GM19238 (cell line): ENCODE measurements around the gene SV2B.

Experiments
- DNase-seq: peaks from one replicate; pipeline ENCODE4 v3.0.0; 2011; ENCODE audit warnings: low spot score; ENCODE audit not compliant: insufficient read length

The SV2B gene

DNA sequence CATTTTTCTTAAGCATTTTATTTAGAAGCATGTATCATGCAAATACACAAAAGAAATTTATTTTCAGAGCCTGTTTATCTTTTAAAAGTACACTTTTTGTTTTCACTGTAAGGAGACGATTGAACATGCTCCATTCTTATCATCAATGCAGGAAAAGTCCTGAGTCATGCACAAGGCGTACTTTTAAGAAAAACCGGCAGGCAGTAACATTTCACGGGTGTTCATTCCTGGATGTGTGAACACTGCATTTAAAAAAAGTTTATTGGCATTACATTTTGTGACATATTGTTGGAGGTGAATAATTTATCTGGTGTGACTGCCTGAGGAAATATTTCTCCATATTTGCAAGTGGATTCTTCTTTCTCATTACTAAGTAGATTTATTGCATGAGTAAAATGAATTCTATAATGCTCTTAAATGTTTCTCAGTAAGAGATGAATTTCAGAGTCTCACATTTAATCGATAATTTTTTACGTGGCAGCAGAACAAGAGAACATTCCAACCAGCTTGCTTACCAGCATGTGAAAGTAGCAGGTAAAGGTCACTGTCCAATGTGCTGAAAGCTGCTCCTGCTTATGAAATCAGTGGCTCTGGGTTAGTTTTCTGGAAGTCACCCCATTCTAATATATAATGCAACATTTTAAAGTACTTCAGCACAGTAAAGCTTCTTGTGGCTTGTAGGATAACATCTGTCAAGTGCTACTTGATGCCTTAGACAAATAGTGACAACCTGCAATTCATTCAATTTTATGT lies 87.0 kb downstream of the SV2B start:
- DNase-seq = no peak

DNA sequence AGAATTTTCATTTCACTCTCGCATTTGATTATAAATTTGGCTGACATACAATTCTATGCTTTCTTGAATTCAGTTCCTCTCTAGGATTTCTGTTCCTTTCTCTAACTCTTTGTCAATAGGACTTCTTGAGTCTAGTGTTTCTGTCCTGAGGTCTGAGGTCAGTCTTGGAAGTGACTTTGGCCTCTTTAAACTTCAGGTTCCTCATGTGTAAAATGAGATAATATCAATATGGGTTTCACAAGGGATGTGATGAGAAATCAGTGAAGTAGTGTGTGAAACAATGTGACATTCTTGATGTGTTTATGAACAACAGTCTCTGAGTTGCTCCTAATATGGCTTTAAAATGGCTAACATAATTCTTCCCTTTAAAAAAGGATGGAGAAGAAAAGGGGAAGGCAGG lies 92.2 kb downstream of the SV2B start:
- DNase-seq = no peak

DNA sequence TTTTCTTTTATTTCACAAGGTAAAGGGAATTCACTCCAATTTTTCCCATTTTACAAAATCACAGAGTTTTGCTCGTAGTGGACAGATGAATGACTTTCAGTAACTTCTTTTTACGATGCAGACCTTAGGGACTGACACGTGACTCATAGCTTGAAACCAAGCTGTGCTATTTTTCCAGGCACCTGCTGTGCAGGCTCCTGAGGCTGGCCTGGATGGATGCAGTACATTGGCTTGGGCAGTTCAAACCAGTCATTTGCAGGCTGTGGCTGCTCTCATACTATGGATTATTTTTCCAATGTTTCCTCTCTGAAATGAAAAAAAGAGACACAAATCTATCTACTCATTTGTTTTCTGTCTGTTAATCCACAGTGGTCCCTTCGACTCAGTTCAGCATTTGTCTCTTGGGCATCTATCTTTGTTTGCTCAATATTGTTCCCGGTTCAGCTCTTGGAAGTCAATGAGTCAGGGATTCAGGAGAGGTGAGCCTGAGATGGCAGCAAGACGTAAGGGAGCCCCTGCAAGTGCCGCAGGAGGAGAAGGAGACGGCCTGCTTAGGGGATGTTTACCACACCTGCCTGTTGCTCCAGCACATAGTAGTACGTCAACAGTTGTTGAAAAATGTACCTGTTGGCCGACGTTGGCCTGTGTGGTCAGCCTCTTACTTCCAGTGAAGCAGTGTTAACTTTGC lies 92.8 kb downstream of the SV2B start:
- no peak for DNase-seq

- no peak for DNase-seq
Measured at GRCh38 chr15:91193378-91193720, 93.3 kb downstream of the SV2B start.

DNA sequence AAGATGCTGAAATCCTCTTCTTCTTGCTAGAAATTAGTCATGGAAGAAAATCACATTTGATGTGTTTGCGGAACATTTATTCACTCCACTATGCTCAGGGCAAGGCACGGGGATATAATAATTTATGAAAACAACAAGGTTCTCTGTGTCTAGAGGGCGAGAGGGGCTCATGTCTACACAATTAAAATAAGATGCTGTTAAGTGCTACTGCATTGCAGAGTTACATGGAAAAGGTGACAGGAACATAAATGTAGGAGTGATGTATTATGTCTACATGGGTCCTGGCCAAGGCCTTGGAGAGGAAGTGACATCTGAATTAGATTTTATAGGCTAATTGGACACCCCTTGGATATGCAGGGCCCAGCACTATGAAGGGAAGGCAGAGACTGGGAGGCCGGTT lies 96.1 kb downstream of the SV2B start:
- DNase-seq = no peak

DNA sequence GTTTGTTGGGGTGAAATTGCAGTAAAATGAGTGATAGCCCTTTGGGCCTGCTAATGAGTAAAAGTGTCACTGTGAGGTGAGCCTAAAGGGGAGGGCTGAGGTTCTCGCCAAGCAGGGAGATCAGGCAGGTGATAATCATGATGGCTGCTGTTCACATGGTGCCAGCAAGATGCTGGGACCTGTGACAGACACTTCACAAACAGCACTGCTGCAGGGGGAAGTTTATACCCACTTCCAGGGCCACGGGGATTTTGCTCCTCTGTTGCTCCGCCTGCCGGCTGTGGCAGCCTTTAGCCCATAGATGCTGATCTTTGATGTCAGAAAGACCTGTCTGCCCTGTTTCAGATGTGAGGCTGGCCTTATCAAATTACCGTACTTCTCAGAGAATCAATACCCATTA lies 96.7 kb downstream of the SV2B start:
- no peak for DNase-seq

DNA sequence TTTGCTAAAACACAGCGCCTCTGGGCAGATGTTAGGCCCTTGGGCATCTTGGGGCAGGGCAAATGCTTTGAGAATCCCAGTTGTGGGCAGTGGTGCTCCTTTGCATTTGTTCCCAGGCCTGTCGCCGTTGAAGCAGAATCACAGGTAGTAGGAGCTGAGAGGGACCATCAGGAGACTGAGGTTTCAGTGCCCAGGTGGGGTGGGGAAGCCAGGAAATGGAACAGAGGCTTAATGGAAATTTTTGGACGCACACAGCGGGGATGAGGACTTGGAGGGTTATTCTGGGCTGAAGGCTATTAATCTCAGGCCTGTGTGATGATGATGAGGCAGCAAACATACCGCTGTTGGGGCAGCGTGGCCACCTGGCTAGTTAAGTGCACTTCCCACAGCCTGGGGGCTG lies 99.5 kb downstream of the SV2B start:
- no peak for DNase-seq

DNA sequence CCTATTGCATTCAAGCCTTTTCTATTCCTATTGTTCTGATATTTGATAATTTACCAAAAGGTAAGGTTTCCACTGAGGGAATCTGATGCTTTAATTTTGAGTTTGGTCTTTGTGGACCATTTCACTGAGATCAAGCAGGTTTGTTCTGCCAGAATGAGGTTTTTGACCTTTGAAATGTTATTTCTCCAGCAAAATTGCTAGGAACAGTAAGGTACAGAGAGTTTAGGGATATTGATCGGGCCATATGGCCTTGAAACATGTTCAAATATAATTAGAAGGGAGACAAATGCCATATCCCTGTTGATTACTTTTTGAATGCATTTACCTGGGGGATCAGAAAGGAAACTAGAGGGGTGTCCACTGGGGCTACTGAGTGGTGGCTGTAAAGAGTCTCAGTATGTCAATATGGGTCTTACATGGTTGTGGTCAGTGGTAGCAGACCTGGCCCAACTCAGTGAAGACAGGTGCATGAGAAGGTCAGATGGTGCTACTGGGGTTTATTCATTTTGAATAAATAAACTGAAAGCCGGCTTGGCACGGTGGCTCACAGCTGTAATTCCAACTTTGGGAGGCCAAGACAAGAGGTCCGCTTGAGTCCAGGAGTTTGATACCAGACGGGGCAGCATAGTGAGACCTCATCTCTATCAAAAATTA lies 100.2 kb downstream of the SV2B start:
- DNase-seq = no peak

GRCh38 chr15:91202510-91203102 lies 102.5 kb downstream of the SV2B start:
- no peak for DNase-seq

- DNase-seq = no peak
Measured at GRCh38 chr15:91203619-91204203, 103.7 kb downstream of the SV2B start.

DNA sequence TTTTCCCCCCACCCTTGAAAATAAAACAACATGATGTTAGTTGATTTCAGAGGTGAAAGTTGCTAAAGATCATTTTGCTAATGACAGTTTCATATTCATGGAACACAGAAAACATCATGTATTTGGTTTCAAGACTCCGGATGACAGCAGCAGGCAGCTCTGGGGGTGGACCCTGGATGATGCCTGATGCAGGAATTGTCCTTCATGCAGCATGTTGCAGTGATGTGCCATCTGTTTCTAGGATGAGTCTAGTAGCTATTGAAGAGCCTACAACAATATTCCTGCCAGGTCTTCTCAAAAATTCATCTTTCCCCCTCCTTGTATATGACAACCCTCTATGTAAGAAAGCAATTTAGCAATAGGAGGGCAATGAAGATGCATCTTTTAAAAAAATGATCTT lies 108.3 kb downstream of the SV2B start:
- no peak for DNase-seq

GRCh38 chr15:91209318-91209717 lies 109.3 kb downstream of the SV2B start:
- DNase-seq = no peak

DNA sequence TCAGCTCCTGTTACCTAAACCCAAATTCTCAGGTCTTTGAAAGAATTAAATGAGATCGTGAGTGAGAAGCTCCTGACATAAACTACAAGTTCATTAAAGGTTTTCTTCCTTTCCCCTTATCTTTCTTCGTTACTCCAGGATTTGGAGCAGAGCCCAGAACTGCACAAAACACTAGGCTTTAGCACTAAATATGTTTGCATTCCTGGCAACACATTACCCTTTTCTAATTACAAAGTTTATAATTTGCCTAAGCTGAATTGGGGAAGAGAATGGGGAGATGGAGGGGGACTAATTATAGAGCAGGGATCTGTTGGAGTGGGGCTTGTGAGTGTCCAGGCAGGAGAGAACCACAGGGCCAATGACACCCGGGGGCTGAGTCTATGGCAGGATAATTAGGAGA lies 109.7 kb downstream of the SV2B start:
- DNase-seq = no peak

- no peak for DNase-seq
Measured at GRCh38 chr15:91214675-91215590, 114.9 kb downstream of the SV2B start.

GRCh38 chr15:91216000-91216399 lies 115.9 kb downstream of the SV2B start:
- no peak for DNase-seq

- no peak for DNase-seq
Measured at GRCh38 chr15:91219206-91219605, 119.1 kb downstream of the SV2B start.

DNA sequence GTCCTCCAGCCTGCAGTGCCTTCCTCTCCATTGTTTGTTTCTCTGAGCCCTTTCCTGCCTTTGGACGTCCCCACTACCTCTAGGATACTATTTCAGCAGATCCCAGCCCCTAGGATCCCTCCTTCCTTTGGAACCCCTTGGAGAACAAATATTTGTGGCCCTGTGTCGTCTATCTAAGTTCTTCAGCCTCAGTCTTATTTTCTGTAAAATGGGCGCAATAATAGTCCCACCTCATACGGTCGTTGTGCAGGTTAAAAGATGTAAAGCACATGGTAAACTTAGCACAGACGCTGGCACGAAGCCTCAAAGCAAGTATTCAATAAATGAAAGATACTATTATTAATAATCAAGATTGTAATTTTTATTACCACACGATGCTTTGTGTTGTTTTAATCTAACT lies 122.0 kb downstream of the SV2B start:
- DNase-seq = no peak

GRCh38 chr15:91223863-91224262 lies 123.8 kb downstream of the SV2B start:
- DNase-seq = no peak

DNA sequence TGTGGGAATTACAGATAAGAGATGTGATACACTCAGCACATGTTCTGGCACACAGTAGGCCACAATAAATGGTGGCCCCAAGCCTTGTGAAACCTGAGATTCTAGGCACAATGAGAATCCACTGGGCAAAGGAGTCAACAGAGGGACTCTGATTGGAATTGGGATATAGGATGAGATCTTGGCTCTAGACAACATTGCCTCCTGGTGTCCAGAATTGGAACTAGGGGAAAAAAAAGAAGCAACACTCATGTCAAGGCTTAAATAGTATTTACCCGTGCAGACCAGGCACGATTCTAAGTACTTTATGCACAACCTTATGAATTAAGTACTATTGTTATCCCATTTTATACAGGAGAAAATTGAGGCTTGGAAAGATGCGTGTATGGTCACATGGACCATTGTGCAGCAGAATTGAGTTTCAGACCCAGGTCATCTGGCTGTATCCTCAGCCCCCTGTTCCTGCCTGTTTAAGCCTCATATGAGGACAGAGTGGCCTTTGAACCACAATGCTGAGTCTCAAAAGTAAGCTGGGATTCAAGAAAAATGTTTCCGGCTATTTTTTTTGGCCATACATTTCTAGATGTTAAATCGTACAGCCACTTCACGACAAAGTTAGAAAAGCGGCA lies 124.8 kb downstream of the SV2B start:
- no peak for DNase-seq

DNA sequence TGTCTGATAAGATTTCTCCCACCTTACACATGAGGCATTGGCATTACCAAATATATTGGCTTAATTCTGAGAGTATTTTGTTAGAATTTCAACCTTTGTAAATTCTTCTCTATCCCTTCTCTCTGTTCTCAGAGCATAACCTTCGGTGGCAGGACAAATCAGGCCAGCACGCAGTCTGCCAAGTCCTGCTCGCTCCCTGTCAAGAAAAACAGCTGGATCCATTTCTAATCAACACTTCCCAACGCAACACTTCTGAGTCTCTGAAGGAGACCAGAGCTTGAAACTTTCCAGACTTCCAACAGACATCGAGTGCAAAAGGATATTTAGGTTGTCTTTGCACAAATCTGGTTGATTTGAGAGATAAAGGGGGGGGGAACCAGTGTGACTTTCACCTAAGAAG lies 125.7 kb downstream of the SV2B start:
- no peak for DNase-seq
